Left ventricle myocardium inferior (tissue), 1 donor: ENCODE data around the gene STIL. TPM values are rescaled to one million over a fixed set of nuclear protein-coding genes. Genes with fewer than 3 reads are reported as not detected.
A peak's percentile ranks its signal among the peaks of the same experiment; 100 is the strongest.

Experiments used
- DNase-seq: peaks from one replicate; pipeline ENCODE4 v3.0.0-alpha.2; 2020
- H3K27ac ChIP-seq: fragments of 200-600 bp; replicated peaks from 2 replicates; pipeline ENCODE4 v1.8.0; 2021
- H3K27me3 ChIP-seq: fragments of 200-600 bp; 2 replicates; pipeline ENCODE4 v1.8.0; 2021; ENCODE audit warnings: low read depth
- H3K36me3 ChIP-seq: fragments of 200-600 bp; 2 replicates; pipeline ENCODE4 v1.8.0; 2021
- H3K4me1 ChIP-seq: fragments of 200-600 bp; 2 replicates; pipeline ENCODE4 v1.8.0; 2021
- H3K4me3 ChIP-seq: fragments of 200-600 bp; 2 replicates; pipeline ENCODE4 v1.8.0; 2021; ENCODE audit warnings: mild to moderate bottlenecking, moderate library complexity
- H3K9me3 ChIP-seq: fragments of 200-600 bp; replicated peaks from 2 replicates; pipeline ENCODE4 v1.8.0; 2021
- intact Hi-C: fragments of 100-400 bp; cut with micrococcal nuclease; formaldehyde crosslinking; loops from one replicate; pipeline ENCODE4 v1.11.0; 2022
- total RNA-seq: library from RNA; stranded (reverse); fragmentation: NEBNext Ultra II Directional; extraction: Animal tissue kit (Norgen Biotek cat#: 25700); gene quantifications from one replicate; pipeline ENCODE4 v1.2.1, GENCODE V29; 2021
- TF ChIP-seq, protein P1 (sequence below): fragments of 200-600 bp; IDR thresholded peaks from 2 replicates; pipeline ENCODE4 v1.8.0; 2021; ENCODE audit warnings: antibody characterized with exemption, mild to moderate bottlenecking, borderline replicate concordance
- donor health status: DM: no; HTN: yes; CAD: no; lungs with severe emphysema.

Gene STIL
- total RNA-seq, 1 donor from 2014 or later: 0.58 TPM

DNA sequence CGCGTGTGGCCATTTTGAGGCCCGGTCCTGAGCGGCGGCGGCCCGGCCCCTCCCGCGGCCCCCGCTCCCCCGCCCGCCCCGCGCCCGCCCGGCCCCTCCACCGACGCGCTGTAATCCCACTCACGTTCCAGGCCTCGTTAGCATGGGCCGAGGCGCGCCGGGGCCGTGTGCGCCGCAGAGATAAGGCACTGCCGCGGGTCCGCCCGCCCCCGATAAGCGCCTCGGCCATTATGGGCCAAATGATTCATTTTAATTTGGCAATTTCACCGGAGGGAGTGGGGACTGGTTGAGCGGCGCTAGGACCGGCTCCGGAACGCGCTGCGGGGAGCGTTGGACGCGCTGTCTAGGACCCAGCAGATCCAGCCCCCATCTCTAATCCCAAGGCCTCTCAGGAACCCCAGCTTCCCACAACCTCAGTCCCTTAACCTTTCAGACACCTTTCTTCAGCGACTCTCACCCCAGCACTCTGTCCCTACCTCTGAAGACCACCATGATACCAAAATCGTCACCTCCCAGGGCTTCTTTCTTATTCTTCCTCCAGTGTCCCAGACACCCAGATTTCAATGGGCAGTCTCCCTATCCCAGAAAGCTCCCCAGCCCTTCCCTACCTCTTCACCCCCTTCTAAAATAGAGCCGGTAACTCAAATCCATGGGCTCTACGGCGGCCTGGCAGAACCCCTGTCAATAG lies 81.6 kb downstream of the STIL start, which contains the start of gene TAL1:
TSS of gene TAL1 (minus strand) at position 39 of the 688 bp plus-strand sequence. CDS start 6,337 bp downstream, outside the sequence.
- peak within 1 kb of the TSS; percentile 68 for H3K4me3 ChIP-seq
- TF ChIP-seq, protein P1, sequence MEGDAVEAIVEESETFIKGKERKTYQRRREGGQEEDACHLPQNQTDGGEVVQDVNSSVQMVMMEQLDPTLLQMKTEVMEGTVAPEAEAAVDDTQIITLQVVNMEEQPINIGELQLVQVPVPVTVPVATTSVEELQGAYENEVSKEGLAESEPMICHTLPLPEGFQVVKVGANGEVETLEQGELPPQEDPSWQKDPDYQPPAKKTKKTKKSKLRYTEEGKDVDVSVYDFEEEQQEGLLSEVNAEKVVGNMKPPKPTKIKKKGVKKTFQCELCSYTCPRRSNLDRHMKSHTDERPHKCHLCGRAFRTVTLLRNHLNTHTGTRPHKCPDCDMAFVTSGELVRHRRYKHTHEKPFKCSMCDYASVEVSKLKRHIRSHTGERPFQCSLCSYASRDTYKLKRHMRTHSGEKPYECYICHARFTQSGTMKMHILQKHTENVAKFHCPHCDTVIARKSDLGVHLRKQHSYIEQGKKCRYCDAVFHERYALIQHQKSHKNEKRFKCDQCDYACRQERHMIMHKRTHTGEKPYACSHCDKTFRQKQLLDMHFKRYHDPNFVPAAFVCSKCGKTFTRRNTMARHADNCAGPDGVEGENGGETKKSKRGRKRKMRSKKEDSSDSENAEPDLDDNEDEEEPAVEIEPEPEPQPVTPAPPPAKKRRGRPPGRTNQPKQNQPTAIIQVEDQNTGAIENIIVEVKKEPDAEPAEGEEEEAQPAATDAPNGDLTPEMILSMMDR: no peak
- intact Hi-C loops: no loop called here
- H3K36me3 ChIP-seq: no peaks in the 10 kb centered on the region
- peaks cover 64% of the 10 kb centered on the region for H3K4me1 ChIP-seq
- H3K27ac ChIP-seq: peak within 1 kb of the TSS; percentile 91
- peaks cover 83% of the 10 kb centered on the region for H3K27me3 ChIP-seq
- DNase-seq: no peak
- H3K9me3 ChIP-seq: no peaks in the 10 kb centered on the region

- intact Hi-C loops: no loop called here
- TF ChIP-seq, protein P1: no peak
- Histone ChIP-seq H3K27ac (peak overlapping the region; percentile 91), H3K27me3 (peaks cover 90% of the 10 kb centered on the region), H3K4me3 (peak overlapping the region; percentile 68), H3K9me3 (no peaks in the 10 kb centered on the region), H3K36me3 (no peaks in the 10 kb centered on the region), H3K4me1 (peaks cover 72% of the 10 kb centered on the region)
- DNase-seq: no peak
Observed at GRCh38 chr1:47231301-47232186, 82.4 kb downstream of the STIL start.

DNA sequence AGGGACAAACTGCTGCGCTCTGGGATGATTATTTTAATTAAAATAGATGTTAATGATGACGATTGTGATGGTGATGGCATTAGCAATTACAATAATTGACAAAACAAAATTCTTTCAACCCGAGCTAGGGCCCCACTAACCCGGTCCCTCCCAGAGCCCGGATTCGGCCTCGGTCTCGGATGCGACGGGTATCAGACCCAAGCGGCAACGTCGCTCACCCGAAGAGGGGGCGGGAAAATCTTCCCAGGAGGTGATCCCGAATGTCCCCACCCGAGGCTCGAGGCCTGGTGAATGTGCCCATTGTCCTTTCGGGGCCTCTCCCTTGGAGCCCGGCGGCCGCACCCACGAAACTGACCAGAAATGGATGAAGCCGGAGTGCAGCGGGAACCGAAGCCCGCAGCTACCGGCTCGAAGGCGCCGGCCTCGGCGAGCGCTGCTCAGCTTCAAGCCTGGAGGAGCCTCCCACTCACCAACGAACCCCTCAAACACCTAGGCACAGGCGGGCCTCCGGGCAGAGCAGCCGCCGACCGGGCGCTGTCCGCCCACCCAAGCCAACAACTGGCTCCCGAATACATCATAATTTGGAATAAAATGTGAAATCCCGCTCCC lies 83.2 kb downstream of the STIL start:
- Histone ChIP-seq H3K27ac (peak overlapping the region; percentile 91), H3K27me3 (peaks cover 98% of the 10 kb centered on the region), H3K4me1 (peaks cover 76% of the 10 kb centered on the region), H3K9me3 (no peaks in the 10 kb centered on the region), H3K36me3 (no peaks in the 10 kb centered on the region), H3K4me3 (peak overlapping the region; percentile 68)
- TF ChIP-seq, protein P1: no peak
- no peak for DNase-seq
- intact Hi-C loops: no loop called here

DNA sequence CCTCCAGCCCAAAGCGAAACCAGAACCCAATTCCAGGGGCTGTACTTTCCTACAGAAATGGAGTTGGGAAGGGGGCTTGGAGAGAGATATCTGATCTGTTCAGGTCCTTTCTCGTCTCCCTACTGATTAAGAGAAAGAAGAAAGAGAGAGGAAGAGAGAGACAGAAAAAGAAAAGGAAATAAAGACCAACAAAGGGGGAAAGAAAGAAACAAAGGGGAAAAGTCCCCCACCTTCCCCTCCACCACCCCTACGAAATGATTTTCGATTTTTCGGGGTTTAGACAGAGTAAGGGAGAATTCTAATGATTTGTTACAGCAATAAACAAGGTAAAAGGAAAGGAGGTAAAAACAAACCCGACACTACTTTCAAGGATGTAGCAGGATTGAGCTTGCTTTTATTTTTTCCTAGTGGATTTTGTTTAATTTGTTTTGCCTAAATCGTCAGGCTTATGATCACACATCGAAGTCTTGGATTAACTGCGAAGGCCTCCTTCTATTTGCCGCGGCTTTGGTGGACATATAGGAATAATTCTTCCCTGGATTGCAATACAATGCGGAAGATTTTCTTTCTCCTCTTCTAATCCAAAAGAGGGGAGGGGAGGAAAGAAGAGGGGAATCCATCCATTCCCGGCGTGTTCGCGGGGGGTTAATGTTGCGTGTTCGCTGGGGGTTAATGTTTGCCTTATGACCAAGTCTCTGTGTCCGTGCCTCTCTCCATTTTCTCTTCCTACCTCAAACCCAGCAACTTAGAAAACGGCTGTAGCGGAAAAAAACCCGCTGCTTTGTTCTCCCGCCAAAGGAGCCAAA lies 83.9 kb downstream of the STIL start:
- intact Hi-C loops: no loop called here
- Histone ChIP-seq H3K9me3 (no peaks in the 10 kb centered on the region), H3K4me1 (peaks cover 76% of the 10 kb centered on the region), H3K36me3 (no peaks in the 10 kb centered on the region), H3K4me3 (peak overlapping the region; percentile 68), H3K27me3 (peaks cover 100% of the 10 kb centered on the region), H3K27ac (peak overlapping the region; percentile 91)
- TF ChIP-seq, protein P1: no peak
- no peak for DNase-seq
